Measurements from ENCODE around the gene MORN1.

MORN1 gene

DNA sequence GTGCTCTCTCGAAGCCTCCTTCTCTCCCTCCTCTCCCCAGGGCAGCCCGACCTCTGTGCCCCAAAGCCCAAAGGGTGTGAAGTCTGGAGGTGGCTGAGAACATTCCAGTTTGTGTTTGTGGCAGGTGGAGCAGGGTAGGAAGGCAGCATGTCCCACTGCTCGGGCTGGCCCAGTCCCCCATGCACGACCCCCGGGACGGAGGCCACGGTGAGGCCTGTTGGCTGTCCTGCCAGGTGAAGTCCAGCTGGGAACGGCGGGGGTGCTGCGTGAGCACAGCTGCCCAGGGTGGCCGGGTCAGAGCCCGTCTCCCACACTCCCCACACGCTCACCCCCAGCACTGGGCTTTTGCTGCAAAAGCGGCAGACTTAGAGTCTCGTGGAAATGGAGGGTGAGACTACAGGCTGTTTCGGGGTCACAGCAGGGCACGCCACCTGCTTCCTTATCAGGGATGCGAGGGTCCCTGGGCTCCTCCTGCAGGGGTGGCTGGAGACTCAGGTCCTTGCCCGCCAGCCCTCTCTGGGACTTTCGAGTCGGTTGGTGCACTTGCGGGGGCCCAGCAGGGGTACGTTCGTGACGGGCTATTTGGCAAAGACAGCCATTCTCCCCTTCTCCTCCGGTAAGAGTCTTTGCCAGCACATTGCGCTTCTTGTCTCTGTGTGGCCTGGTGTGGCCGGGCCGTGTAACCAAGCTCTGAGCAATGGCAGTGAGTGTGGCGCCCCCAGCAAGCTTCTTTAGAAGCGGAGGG lies 40.3 kb downstream of the MORN1 start:
- H3K27ac ChIP-seq (ENCODE audit: low read depth, low read length) = no peak overlapping the region

GRCh38 chr1:2350501-2350900 lies 40.9 kb downstream of the MORN1 start:
- no peaks in the 10 kb centered on the region for H4K20me1 ChIP-seq (ENCODE audit: control insufficient read depth, insufficient read depth, low read depth, low read length)
- H3K4me2 ChIP-seq (ENCODE audit: low read length) = no peak overlapping the region
- H3K4me1 ChIP-seq (ENCODE audit: control insufficient read depth, low read length) = no peaks in the 10 kb centered on the region
- H3K27ac ChIP-seq (ENCODE audit: low read depth, low read length) = no peak overlapping the region
- H3K4me3 ChIP-seq (ENCODE audit: low read length) = no peak overlapping the region
- no peaks in the 10 kb centered on the region for H3K9me3 ChIP-seq (ENCODE audit: control insufficient read depth, insufficient read depth, low read length)
- H3K36me3 ChIP-seq (ENCODE audit: control insufficient read depth, low read length) = no peaks in the 10 kb centered on the region
- TF ChIP-seq CTCF (IDR thresholded peaks at IDR 0.05; ENCODE audit: low read depth, low read length, poor library complexity, severe bottlenecking) (no peak), EZH2phosphoT487 (IDR thresholded peaks at IDR 0.05; ENCODE audit: borderline replicate concordance, low read length) (no peak)
- no peaks in the 10 kb centered on the region for H3K27me3 ChIP-seq (ENCODE audit: control insufficient read depth, low read length)
- no peaks in the 10 kb centered on the region; the same call in 1 of the 2 replicates for H3F3A ChIP-seq (ENCODE audit: control insufficient read depth, insufficient read depth)
- H3K9me2 ChIP-seq (replicated peaks; ENCODE audit: control insufficient read depth, low read length) = no peaks in the 10 kb centered on the region
- H3K79me2 ChIP-seq (ENCODE audit: control insufficient read depth, low read length) = no peaks in the 10 kb centered on the region

More for the DNA sequence above, 40.3 kb downstream of the MORN1 start:
- no peaks in the 10 kb centered on the region for H3K9me2 ChIP-seq (replicated peaks; ENCODE audit: control insufficient read depth, low read length)
- H3K27me3 ChIP-seq (ENCODE audit: control insufficient read depth, low read length) = no peaks in the 10 kb centered on the region
- H3K36me3 ChIP-seq (ENCODE audit: control insufficient read depth, low read length) = no peaks in the 10 kb centered on the region
- H3K4me2 ChIP-seq (ENCODE audit: low read length) = no peak overlapping the region
- no peaks in the 10 kb centered on the region for H4K20me1 ChIP-seq (ENCODE audit: control insufficient read depth, insufficient read depth, low read depth, low read length)
- no peaks in the 10 kb centered on the region; the same call in 1 of the 2 replicates for H3F3A ChIP-seq (ENCODE audit: control insufficient read depth, insufficient read depth)
- H3K4me3 ChIP-seq (ENCODE audit: low read length) = no peak overlapping the region
- TF ChIP-seq EZH2phosphoT487 (IDR thresholded peaks at IDR 0.05; ENCODE audit: borderline replicate concordance, low read length) = no peak
- no peak for TF ChIP-seq CTCF (IDR thresholded peaks at IDR 0.05; ENCODE audit: low read depth, low read length, poor library complexity, severe bottlenecking)
- no peaks in the 10 kb centered on the region for H3K4me1 ChIP-seq (ENCODE audit: control insufficient read depth, low read length)
- no peaks in the 10 kb centered on the region for H3K79me2 ChIP-seq (ENCODE audit: control insufficient read depth, low read length)
- H3K9me3 ChIP-seq (ENCODE audit: control insufficient read depth, insufficient read depth, low read length) = no peaks in the 10 kb centered on the region

GRCh38 chr1:2349806-2350205 lies 41.5 kb downstream of the MORN1 start:
- H3K9me3 ChIP-seq (ENCODE audit: control insufficient read depth, insufficient read depth, low read length) = no peaks in the 10 kb centered on the region
- H4K20me1 ChIP-seq (ENCODE audit: control insufficient read depth, insufficient read depth, low read depth, low read length) = no peaks in the 10 kb centered on the region
- H3K4me2 ChIP-seq (ENCODE audit: low read length) = no peak overlapping the region
- no peak for TF ChIP-seq CTCF (IDR thresholded peaks at IDR 0.05; ENCODE audit: low read depth, low read length, poor library complexity, severe bottlenecking)
- no peak for TF ChIP-seq EZH2phosphoT487 (IDR thresholded peaks at IDR 0.05; ENCODE audit: borderline replicate concordance, low read length)
- no peaks in the 10 kb centered on the region for H3K9me2 ChIP-seq (replicated peaks; ENCODE audit: control insufficient read depth, low read length)
- H3K4me1 ChIP-seq (ENCODE audit: control insufficient read depth, low read length) = no peaks in the 10 kb centered on the region
- no peak overlapping the region for H3K27ac ChIP-seq (ENCODE audit: low read depth, low read length)
- no peaks in the 10 kb centered on the region for H3K27me3 ChIP-seq (ENCODE audit: control insufficient read depth, low read length)
- H3K4me3 ChIP-seq (ENCODE audit: low read length) = no peak overlapping the region
- H3K36me3 ChIP-seq (ENCODE audit: control insufficient read depth, low read length) = no peaks in the 10 kb centered on the region
- no peaks in the 10 kb centered on the region; the same call in 1 of the 2 replicates for H3F3A ChIP-seq (ENCODE audit: control insufficient read depth, insufficient read depth)
- H3K79me2 ChIP-seq (ENCODE audit: control insufficient read depth, low read length) = no peaks in the 10 kb centered on the region
